GM20000 (cell line): ENCODE data around the gene SS18L1.

Experiments
- DNase-seq: peaks from one replicate; pipeline ENCODE4 v3.0.0; 2012; ENCODE audit warnings: low spot score
- CTCF ChIP-seq: IDR thresholded peaks from 2 replicates; pipeline ENCODE4 v1.5.1; 2012; ENCODE audit warnings: mild to moderate bottlenecking, control low read depth; ENCODE audit errors: extremely low read depth, missing control alignments

SS18L1 gene

GRCh38 chr20:62117362-62117646, 26.3 kb upstream of the SS18L1 start:
- DNase-seq: no peak
- TF ChIP-seq CTCF: no peak

- TF ChIP-seq CTCF: no peak
- DNase-seq: no peak
Measured at GRCh38 chr20:62117658-62118057, 25.9 kb upstream of the SS18L1 start.

GRCh38 chr20:62118113-62119043, 25.2 kb upstream of the SS18L1 start:
- DNase-seq: no peak
- no peak for TF ChIP-seq CTCF

- TF ChIP-seq CTCF: no peak
- no peak for DNase-seq
Measured at GRCh38 chr20:62119115-62119514, 24.5 kb upstream of the SS18L1 start.

- no peak for DNase-seq
Measured at GRCh38 chr20:62119591-62120364, 23.8 kb upstream of the SS18L1 start.

GRCh38 chr20:62120365-62120762, 23.2 kb upstream of the SS18L1 start:
- DNase-seq: no peak
- TF ChIP-seq CTCF: no peak

More at GRCh38 chr20:62119591-62120364, 23.8 kb upstream of the SS18L1 start:
- no peak for TF ChIP-seq CTCF
